GM19452 (cell line): ENCODE results near the gene NOMO2.
"Not testable (repeated sequence)": the region's sequence is repeated elsewhere in the genome, so short reads cannot be mapped to it uniquely, and the experiment has no call there.

ENCODE experiments used
- ATAC-seq: cut with Tn5 transposase; IDR thresholded peaks from one replicate; pipeline ENCODE4 v1.9.1; 2021; ENCODE audit not compliant: unreplicated experiment

The NOMO2 gene

GRCh38 chr16:18525882-18526482 is 35.9 kb downstream of the NOMO2 start:
- not testable (repeated sequence) for ATAC-seq

- ATAC-seq: not testable (repeated sequence)
Measured at GRCh38 chr16:18522637-18523036, 39.3 kb downstream of the NOMO2 start.

GRCh38 chr16:18521445-18522181 is 40.3 kb downstream of the NOMO2 start:
- not testable (repeated sequence) for ATAC-seq

GRCh38 chr16:18518536-18519283 is 43.2 kb downstream of the NOMO2 start:
- ATAC-seq: not testable (repeated sequence)

GRCh38 chr16:18498430-18498829 is 63.5 kb downstream of the NOMO2 start:
- ATAC-seq: not testable (repeated sequence)

- ATAC-seq: not testable (repeated sequence)
Measured at GRCh38 chr16:18497032-18497431, 64.9 kb downstream of the NOMO2 start.

GRCh38 chr16:18492118-18492897 is 69.6 kb downstream of the NOMO2 start:
- not testable (repeated sequence) for ATAC-seq

GRCh38 chr16:18436025-18436424 is 125.9 kb downstream of the NOMO2 start:
- ATAC-seq: not testable (repeated sequence)

- ATAC-seq: not testable (repeated sequence)
Measured at GRCh38 chr16:18415827-18416226, 146.1 kb downstream of the NOMO2 start.

GRCh38 chr16:18409532-18410293 is 152.2 kb downstream of the NOMO2 start:
- not testable (repeated sequence) for ATAC-seq

- not testable (repeated sequence) for ATAC-seq
Measured at GRCh38 chr16:18401851-18402657, 159.8 kb downstream of the NOMO2 start.

- ATAC-seq: not testable (repeated sequence)
Measured at GRCh38 chr16:18401159-18401558, 160.7 kb downstream of the NOMO2 start.

GRCh38 chr16:18394363-18394762 is 167.5 kb downstream of the NOMO2 start:
- not testable (repeated sequence) for ATAC-seq

- not testable (repeated sequence) for ATAC-seq
Measured at GRCh38 chr16:18387767-18388166, 174.1 kb downstream of the NOMO2 start.

GRCh38 chr16:18386517-18386916 is 175.4 kb downstream of the NOMO2 start:
- ATAC-seq: not testable (repeated sequence)

- ATAC-seq: not testable (repeated sequence)
Measured at GRCh38 chr16:18385285-18385684, 176.6 kb downstream of the NOMO2 start.

GRCh38 chr16:18384869-18385268 is 177.0 kb downstream of the NOMO2 start:
- ATAC-seq: not testable (repeated sequence)

- not testable (repeated sequence) for ATAC-seq
Measured at GRCh38 chr16:18384098-18384636, 177.7 kb downstream of the NOMO2 start.

GRCh38 chr16:18382696-18383095 is 179.2 kb downstream of the NOMO2 start:
- ATAC-seq: not testable (repeated sequence)
